ENCODE results near the gene PLN.

Gene PLN

DNA sequence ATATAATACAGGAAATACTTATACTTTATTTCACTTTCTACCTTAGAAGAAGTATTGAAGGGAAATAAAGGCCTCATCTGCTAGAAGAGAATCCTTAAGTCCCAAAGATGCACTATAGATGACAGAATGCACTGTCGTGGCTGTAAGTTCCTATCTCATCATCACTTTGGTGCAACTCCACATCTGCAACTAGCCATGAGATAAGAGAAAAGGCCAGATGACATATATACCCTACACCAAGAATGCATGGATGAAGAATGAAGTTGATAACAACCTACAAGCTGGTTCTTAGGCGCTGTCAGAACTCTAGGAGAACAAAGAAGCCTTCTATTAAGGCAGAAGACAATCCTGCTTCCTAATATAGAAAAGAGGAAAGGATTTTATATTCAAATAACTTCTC is 11.6 kb upstream of the PLN start:
- Histone ChIP-seq H3K36me3 (ENCODE audit: control insufficient read depth, insufficient read depth, low read length) (no peaks in the 10 kb centered on the region), H3K27me3 (ENCODE audit: control insufficient read depth, insufficient read depth, low read length, poor library complexity, severe bottlenecking) (no peaks in the 10 kb centered on the region), H3K27ac (ENCODE audit: insufficient read depth, low read depth, low read length, poor library complexity, severe bottlenecking) (no peak overlapping the region), H3K4me1 (ENCODE audit: control insufficient read depth, insufficient read depth, low read length) (no peaks in the 10 kb centered on the region), H3K4me3 (ENCODE audit: insufficient read depth, low read depth, low read length) (no peak overlapping the region), H3K9me3 (ENCODE audit: control insufficient read depth, low read length) (no peaks in the 10 kb centered on the region)
- 90 to 91% methylated on average over 1 of the region's 2 CpGs for WGBS, 2 experiments

DNA sequence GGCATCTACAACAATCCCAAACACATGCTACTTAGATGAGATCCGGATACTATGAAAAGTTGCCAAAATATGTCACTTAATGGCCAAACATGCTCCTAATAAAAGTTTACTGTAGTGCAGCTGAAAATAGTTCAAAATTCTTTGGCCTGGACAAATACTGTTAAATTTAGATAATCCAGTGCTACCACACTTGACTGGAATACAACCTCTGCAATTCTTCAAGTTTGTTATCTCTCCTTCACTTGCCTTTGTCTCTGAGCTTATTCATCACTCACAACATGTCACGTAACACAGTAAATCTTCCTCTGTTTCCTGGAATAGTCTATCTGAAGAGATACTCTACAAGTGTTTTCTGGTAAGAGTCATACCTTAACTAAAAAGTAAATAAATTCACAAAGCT is 10.5 kb upstream of the PLN start:
- Histone ChIP-seq H3K27ac (ENCODE audit: insufficient read depth, low read depth, low read length, poor library complexity, severe bottlenecking) (no peak overlapping the region), H3K4me1 (ENCODE audit: control insufficient read depth, insufficient read depth, low read length) (no peaks in the 10 kb centered on the region), H3K27me3 (ENCODE audit: control insufficient read depth, insufficient read depth, low read length, poor library complexity, severe bottlenecking) (no peaks in the 10 kb centered on the region), H3K9me3 (ENCODE audit: control insufficient read depth, low read length) (no peaks in the 10 kb centered on the region), H3K36me3 (ENCODE audit: control insufficient read depth, insufficient read depth, low read length) (no peaks in the 10 kb centered on the region), H3K4me3 (ENCODE audit: insufficient read depth, low read depth, low read length) (no peak overlapping the region)
- WGBS, 2 experiments = 88 to 100% methylated on average over 1 to 2 of the region's 2 CpGs

DNA sequence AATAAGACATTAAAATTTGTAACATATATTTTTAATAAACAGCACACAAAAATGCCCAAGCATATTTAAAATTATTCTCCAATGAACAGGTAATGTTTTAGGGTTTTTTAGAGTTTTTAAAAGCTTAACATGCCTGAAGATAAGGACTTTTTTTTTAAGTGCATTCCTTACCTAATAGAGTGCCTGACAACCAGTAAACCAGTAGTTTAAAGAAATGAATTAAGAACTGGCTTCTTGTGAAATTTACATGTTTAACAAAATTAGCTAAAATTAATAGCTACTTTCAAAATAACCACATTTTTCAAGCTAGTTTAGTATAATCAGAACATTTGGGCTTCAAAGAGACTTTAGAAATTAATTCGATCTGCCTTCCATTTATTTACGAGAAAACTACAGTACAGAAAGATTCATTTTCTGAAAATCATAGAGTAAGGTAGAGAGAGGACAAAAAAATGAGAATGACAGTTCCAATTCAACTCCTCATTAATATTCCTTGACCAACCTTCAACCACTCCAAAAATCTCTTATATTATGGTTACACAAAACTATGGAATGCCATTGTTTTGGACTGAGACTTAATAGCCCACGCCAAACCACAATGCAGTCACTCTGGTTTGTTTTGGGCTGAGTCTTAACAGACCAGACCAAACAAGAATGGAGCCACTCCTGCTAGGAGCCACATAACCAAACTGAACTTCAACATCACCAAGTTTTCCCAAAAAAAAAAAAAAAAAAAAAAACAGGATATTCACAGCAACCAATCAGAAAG is 5.7 kb upstream of the PLN start:
- Histone ChIP-seq H3K9me3 (ENCODE audit: control insufficient read depth, low read length) (no peaks in the 10 kb centered on the region), H3K27me3 (ENCODE audit: control insufficient read depth, insufficient read depth, low read length, poor library complexity, severe bottlenecking) (no peaks in the 10 kb centered on the region), H3K27ac (ENCODE audit: insufficient read depth, low read depth, low read length, poor library complexity, severe bottlenecking) (no peak overlapping the region), H3K36me3 (ENCODE audit: control insufficient read depth, insufficient read depth, low read length) (no peaks in the 10 kb centered on the region), H3K4me3 (ENCODE audit: insufficient read depth, low read depth, low read length) (no peak overlapping the region), H3K4me1 (ENCODE audit: control insufficient read depth, insufficient read depth, low read length) (no peaks in the 10 kb centered on the region)
- WGBS, 2 experiments = 82 to 96% methylated on average over 1 to 3 of the region's 3 CpGs

DNA sequence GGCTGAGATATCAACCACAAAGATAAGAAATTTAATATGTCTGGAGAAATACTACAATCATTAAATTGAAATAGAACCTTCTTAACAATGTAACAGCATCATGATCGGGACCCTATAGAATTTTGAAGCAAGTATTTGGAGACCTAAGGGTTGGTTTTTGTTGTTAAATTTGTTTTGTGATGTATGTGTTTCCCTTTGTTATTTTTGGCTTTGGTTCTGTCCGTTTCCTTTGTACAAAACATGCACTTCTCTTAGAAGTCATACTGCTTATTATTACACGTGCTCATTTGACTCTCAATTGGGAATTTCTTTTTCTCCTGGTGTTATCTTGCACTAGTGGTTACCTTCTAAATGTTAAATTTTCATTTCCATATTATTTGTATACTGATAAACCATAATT is 4.0 kb upstream of the PLN start:
- Histone ChIP-seq H3K27ac (ENCODE audit: insufficient read depth, low read depth, low read length, poor library complexity, severe bottlenecking) (no peak overlapping the region), H3K4me1 (ENCODE audit: control insufficient read depth, insufficient read depth, low read length) (no peaks in the 10 kb centered on the region), H3K27me3 (ENCODE audit: control insufficient read depth, insufficient read depth, low read length, poor library complexity, severe bottlenecking) (no peaks in the 10 kb centered on the region), H3K4me3 (ENCODE audit: insufficient read depth, low read depth, low read length) (no peak overlapping the region), H3K9me3 (ENCODE audit: control insufficient read depth, low read length) (no peaks in the 10 kb centered on the region), H3K36me3 (ENCODE audit: control insufficient read depth, insufficient read depth, low read length) (no peaks in the 10 kb centered on the region)
- 95 to 100% methylated on average over 2 to 3 of the region's 3 CpGs for WGBS, 2 experiments

DNA sequence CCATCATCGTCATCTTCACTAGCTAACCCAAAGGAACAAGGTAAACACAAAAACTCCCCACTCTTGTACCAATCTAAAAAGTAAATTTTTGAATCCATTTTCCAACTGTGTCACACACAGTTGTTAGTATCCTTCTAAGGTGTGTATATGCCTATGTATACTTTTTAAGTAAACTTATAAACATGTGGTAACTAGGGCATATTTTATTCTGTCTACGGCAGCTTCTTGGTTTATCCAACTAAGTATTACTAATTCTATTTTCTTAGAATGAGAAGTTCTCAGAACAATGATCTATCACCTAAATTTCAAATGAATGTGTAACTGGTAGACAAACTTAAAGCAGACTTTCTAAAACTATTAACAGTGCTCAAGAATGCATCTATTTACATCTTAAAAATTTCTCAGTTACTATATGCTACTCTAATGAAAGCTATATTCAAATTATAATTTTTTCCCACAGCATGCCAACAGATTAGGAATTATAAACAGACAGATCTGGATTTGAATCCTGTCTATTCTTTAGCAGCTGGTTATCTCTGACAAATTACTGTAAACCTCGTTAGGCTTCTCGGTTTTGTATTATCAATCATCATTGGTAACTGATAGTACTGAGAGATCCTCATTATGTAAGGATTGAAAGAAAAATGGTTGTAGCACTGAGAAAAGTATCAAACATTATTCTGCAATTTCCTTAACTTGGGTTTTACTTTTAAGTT is 1.8 kb upstream of the PLN start:
- no peak overlapping the region for H3K4me3 ChIP-seq (ENCODE audit: insufficient read depth, low read depth, low read length)
- 92 to 93% methylated on average over 3 to 4 of the region's 4 CpGs for WGBS, 2 experiments
- no peaks in the 10 kb centered on the region for H3K36me3 ChIP-seq (ENCODE audit: control insufficient read depth, insufficient read depth, low read length)
- no peaks in the 10 kb centered on the region for H3K27me3 ChIP-seq (ENCODE audit: control insufficient read depth, insufficient read depth, low read length, poor library complexity, severe bottlenecking)
- no peaks in the 10 kb centered on the region for H3K9me3 ChIP-seq (ENCODE audit: control insufficient read depth, low read length)
- no peak overlapping the region for H3K27ac ChIP-seq (ENCODE audit: insufficient read depth, low read depth, low read length, poor library complexity, severe bottlenecking)
- H3K4me1 ChIP-seq (ENCODE audit: control insufficient read depth, insufficient read depth, low read length) = no peaks in the 10 kb centered on the region

DNA sequence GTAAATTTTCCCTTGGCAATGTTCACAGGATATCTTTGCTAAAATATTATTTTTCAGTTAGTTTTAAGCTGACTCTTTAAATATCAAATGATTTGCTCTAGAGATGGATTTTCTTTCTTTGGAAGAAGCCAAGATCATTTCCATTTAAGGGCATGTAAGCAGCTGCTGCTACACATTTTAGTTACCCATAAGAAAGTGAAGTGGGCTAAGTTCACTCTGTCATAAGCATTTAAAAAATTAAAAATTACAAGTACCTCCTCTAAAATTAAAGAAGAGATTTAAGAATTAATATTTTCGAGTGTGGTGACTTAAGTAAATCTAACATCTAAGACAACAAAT is 1.2 kb upstream of the PLN start:
- H3K27ac ChIP-seq (ENCODE audit: insufficient read depth, low read depth, low read length, poor library complexity, severe bottlenecking) = no peak overlapping the region
- no peaks in the 10 kb centered on the region for H3K27me3 ChIP-seq (ENCODE audit: control insufficient read depth, insufficient read depth, low read length, poor library complexity, severe bottlenecking)
- 80% methylated on average over 1 of the region's 1 CpG; no CpG with 5 or more reads in 1 of the 2 experiments for WGBS, 2 experiments
- H3K4me3 ChIP-seq (ENCODE audit: insufficient read depth, low read depth, low read length) = no peak overlapping the region
- H3K4me1 ChIP-seq (ENCODE audit: control insufficient read depth, insufficient read depth, low read length) = no peaks in the 10 kb centered on the region
- H3K36me3 ChIP-seq (ENCODE audit: control insufficient read depth, insufficient read depth, low read length) = no peaks in the 10 kb centered on the region
- no peaks in the 10 kb centered on the region for H3K9me3 ChIP-seq (ENCODE audit: control insufficient read depth, low read length)

DNA sequence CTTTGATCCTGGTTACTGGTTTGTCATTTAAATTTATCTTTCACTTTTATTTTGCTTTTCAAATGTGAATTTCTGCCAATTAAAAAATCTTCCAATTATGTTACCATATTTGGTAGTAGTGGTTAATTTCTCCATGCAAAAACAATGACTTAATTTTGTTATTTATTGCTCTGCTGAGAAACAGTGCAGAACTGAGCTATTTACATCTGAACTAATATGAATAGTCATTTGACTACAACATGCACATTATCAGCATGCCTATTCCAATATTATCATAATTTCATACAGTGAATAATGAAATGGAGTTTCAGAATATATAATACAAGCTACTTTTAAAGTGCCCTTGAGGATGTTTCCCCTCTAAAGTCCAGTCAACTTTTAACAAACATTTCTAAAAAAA is 517 bp downstream of the PLN start:
- H3K27ac ChIP-seq (ENCODE audit: insufficient read depth, low read depth, low read length, poor library complexity, severe bottlenecking) = no peak overlapping the region
- no peak overlapping the region for H3K4me3 ChIP-seq (ENCODE audit: insufficient read depth, low read depth, low read length)
- H3K36me3 ChIP-seq (ENCODE audit: control insufficient read depth, insufficient read depth, low read length) = no peaks in the 10 kb centered on the region
- H3K27me3 ChIP-seq (ENCODE audit: control insufficient read depth, insufficient read depth, low read length, poor library complexity, severe bottlenecking) = no peaks in the 10 kb centered on the region
- H3K9me3 ChIP-seq (ENCODE audit: control insufficient read depth, low read length) = no peaks in the 10 kb centered on the region
- no peaks in the 10 kb centered on the region for H3K4me1 ChIP-seq (ENCODE audit: control insufficient read depth, insufficient read depth, low read length)

DNA sequence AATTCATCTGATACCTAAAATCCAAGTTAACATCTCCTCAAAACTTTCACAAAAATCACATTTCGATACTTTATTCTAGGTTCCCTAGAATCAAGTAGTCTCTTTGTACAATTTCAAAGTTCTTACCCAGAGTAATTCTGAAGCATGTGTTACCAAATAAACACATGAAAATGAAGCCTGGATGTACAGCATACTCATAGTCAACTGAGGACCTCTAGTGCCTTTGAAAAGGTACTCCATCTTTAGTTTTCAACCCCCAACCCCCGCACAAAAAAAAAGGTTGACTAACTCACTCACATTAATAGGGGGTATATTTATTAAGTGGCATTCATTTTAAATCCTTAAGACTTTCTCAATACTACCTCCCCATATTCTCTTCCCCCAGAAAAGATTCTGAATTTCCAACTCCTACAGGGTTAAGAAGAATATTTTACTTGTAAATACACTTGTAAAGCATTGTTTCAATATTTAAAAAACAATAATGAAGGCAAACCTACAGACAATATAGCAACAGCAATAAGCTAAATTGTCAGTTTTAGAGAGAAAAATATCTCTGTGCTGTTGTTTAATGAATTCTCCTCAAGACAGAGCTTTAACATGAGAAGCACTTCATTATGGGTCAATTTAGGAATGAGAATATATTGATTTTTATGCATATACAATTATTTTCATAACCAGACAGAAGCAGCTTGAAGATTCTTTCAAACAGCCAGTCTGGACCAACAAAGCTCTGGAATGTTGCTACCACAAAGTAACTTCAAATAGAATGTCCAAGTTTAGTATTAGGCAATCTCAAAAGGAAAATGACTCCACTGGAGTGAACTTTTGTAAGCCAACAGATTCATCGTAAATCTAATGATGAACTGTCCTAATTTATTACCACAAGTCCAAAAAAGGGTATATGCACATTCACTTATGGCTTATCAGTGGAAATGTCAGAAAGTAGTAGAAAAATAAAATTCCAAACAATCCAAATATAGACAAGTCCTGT is 3.3 kb downstream of the PLN start:
- Histone ChIP-seq H3K4me3 (ENCODE audit: insufficient read depth, low read depth, low read length) (no peak overlapping the region), H3K36me3 (ENCODE audit: control insufficient read depth, insufficient read depth, low read length) (no peaks in the 10 kb centered on the region), H3K9me3 (ENCODE audit: control insufficient read depth, low read length) (no peaks in the 10 kb centered on the region), H3K27me3 (ENCODE audit: control insufficient read depth, insufficient read depth, low read length, poor library complexity, severe bottlenecking) (no peaks in the 10 kb centered on the region), H3K4me1 (ENCODE audit: control insufficient read depth, insufficient read depth, low read length) (no peaks in the 10 kb centered on the region), H3K27ac (ENCODE audit: insufficient read depth, low read depth, low read length, poor library complexity, severe bottlenecking) (no peak overlapping the region)
- WGBS, 2 experiments = 64 to 78% methylated on average over 2 of the region's 3 CpGs

DNA sequence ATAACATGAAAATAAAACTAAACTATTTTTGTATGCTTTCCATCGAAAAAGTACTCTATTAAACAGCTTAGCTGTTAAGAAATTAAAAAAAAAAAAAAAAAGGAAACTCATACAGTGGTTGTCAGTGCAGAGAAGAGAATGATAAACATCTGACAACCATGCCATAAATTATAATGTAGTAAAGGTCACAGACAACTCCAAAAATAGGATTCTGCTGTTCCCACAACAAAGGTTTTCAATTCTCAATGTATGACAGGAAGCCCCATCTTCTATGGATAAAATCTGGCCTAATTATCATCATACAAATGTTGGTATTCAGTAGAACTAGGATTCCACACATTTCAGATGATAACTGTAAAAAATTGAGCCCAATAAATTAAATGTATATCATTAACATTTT is 5.0 kb downstream of the PLN start:
- no peaks in the 10 kb centered on the region for H3K27me3 ChIP-seq (ENCODE audit: control insufficient read depth, insufficient read depth, low read length, poor library complexity, severe bottlenecking)
- H3K4me1 ChIP-seq (ENCODE audit: control insufficient read depth, insufficient read depth, low read length) = no peaks in the 10 kb centered on the region
- no CpG with 5 or more reads among the region's 1 CpG for WGBS, 2 experiments
- H3K27ac ChIP-seq (ENCODE audit: insufficient read depth, low read depth, low read length, poor library complexity, severe bottlenecking) = no peak overlapping the region
- H3K4me3 ChIP-seq (ENCODE audit: insufficient read depth, low read depth, low read length) = no peak overlapping the region
- H3K9me3 ChIP-seq (ENCODE audit: control insufficient read depth, low read length) = no peaks in the 10 kb centered on the region
- H3K36me3 ChIP-seq (ENCODE audit: control insufficient read depth, insufficient read depth, low read length) = no peaks in the 10 kb centered on the region

DNA sequence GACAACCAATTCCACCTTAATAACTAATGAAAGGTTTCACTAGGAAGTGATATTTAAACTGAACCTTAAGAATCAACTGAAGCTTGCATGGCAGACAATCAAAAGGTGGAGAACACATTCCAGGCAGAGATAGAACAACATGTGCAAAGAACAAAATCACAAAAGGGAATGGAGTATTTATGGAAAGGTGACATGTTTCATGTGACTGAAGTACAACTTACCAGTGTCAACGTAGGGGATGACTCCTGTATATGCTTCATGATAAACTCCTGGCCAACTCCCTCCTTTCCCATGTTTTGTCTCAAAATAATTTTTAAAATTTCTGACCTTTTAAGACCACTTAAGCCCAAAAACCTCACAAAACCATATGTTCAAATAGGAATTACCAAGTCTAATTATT is 6.6 kb downstream of the PLN start:
- Histone ChIP-seq H3K27me3 (ENCODE audit: control insufficient read depth, insufficient read depth, low read length, poor library complexity, severe bottlenecking) (no peaks in the 10 kb centered on the region), H3K27ac (ENCODE audit: insufficient read depth, low read depth, low read length, poor library complexity, severe bottlenecking) (no peak overlapping the region), H3K4me1 (ENCODE audit: control insufficient read depth, insufficient read depth, low read length) (no peaks in the 10 kb centered on the region), H3K4me3 (ENCODE audit: insufficient read depth, low read depth, low read length) (no peak overlapping the region), H3K36me3 (ENCODE audit: control insufficient read depth, insufficient read depth, low read length) (no peaks in the 10 kb centered on the region), H3K9me3 (ENCODE audit: control insufficient read depth, low read length) (no peaks in the 10 kb centered on the region)
- 52 to 60% methylated on average over 1 of the region's 1 CpG for WGBS, 2 experiments

Data from ectodermal cell (in vitro differentiated cells).